K562 (cell line): ENCODE measurements around the gene DGUOK. TPM values are rescaled to one million over a fixed set of nuclear protein-coding genes. Genes with fewer than 3 reads are reported as not detected.

Experiments
- COPS2 ChIP-seq: fragments of 450-650 bp; conservative IDR thresholded peaks from 2 replicates; pipeline ENCODE4 v1.6.1; 2016; ENCODE audit warnings: mild to moderate bottlenecking, moderate library complexity
- DNMT1 ChIP-seq: fragments of 450-650 bp; IDR thresholded peaks from 2 replicates; pipeline ENCODE4 v1.6.1; 2016; ENCODE audit warnings: antibody characterized with exemption, mild to moderate bottlenecking
- ETV1 ChIP-seq: fragments of 450-650 bp; conservative IDR thresholded peaks from 2 replicates; pipeline ENCODE4 v1.6.1; 2016; ENCODE audit warnings: missing genetic modification characterization, control low read depth, low read depth, missing compliant biosample characterization
- EZH2 ChIP-seq: IDR thresholded peaks from 2 replicates; pipeline ENCODE4 v1.6.1; 2012; ENCODE audit warnings: low read depth, mild to moderate bottlenecking, inconsistent platforms, low read length, borderline replicate concordance
- FOXP1 ChIP-seq: sonication (generic); formaldehyde crosslinking; IDR thresholded peaks from 2 replicates; pipeline ENCODE4 v1.8.0; 2022; ENCODE audit warnings: mild to moderate bottlenecking, missing genetic modification reagents
- HDAC2 ChIP-seq: fragments of 450-650 bp; IDR thresholded peaks from 2 replicates; pipeline ENCODE4 v1.6.1; 2016; ENCODE audit warnings: mild to moderate bottlenecking
- HEY1 ChIP-seq: fragments of 250-450 bp; sonication (Bioruptor Pico); IDR thresholded peaks from 2 replicates; pipeline ENCODE4 v1.5.0; 2020; ENCODE audit warnings: mild to moderate bottlenecking, moderate library complexity, borderline replicate concordance
- KHSRP ChIP-seq: fragments of 450-650 bp; IDR thresholded peaks from 2 replicates; pipeline ENCODE4 v1.6.1; 2017
- LEF1 ChIP-seq: fragments of 450-650 bp; IDR thresholded peaks from 2 replicates; pipeline ENCODE4 v1.6.1; 2016; ENCODE audit warnings: mild to moderate bottlenecking
- MEIS2 ChIP-seq: fragments of 450-650 bp; IDR thresholded peaks from 2 replicates; pipeline ENCODE4 v1.6.1; 2014; ENCODE audit warnings: mild to moderate bottlenecking; ENCODE audit not compliant: partially characterized antibody
- MXI1 ChIP-seq: IDR thresholded peaks from 2 replicates; pipeline ENCODE4 v1.6.1; 2011; ENCODE audit warnings: low read depth, mild to moderate bottlenecking, improper control_type of control experiment, low read length
- PHF20 ChIP-seq: fragments of 450-650 bp; IDR thresholded peaks from 2 replicates; pipeline ENCODE4 v1.6.1; 2018; ENCODE audit not compliant: partially characterized antibody
- POLR2H ChIP-seq: IDR thresholded peaks from 2 replicates; pipeline ENCODE4 v1.6.1; 2016; ENCODE audit warnings: missing genetic modification characterization, low read depth, mild to moderate bottlenecking, control low read depth, missing compliant biosample characterization, moderate library complexity
- SUPT5H ChIP-seq: fragments of 450-650 bp; IDR thresholded peaks from 2 replicates; pipeline ENCODE4 v1.6.1; 2016
- TARDBP ChIP-seq: fragments of 450-650 bp; IDR thresholded peaks from 2 replicates; pipeline ENCODE4 v1.6.1; 2016
- U2AF1 ChIP-seq: fragments of 200-400 bp; formaldehyde crosslinking; optimal IDR thresholded peaks from 2 replicates; pipeline ENCODE3; 2017; ENCODE audit warnings: mild to moderate bottlenecking, low read depth, low read length, moderate library complexity
- XRCC3 ChIP-seq: fragments of 450-650 bp; IDR thresholded peaks from 2 replicates; pipeline ENCODE4 v1.6.1; 2017; ENCODE audit warnings: mild to moderate bottlenecking, moderate library complexity
- ZNF146 ChIP-seq: IDR thresholded peaks from one replicate; pipeline ENCODE4 v1.6.1; 2018; ENCODE audit warnings: missing compliant biosample characterization; ENCODE audit not compliant: unreplicated experiment
- ZNF217 ChIP-seq: sonication (generic); formaldehyde crosslinking; IDR thresholded peaks from 2 replicates; pipeline ENCODE4 v1.8.0; 2022; ENCODE audit warnings: mild to moderate bottlenecking, missing genetic modification reagents
- ZNF316 ChIP-seq: fragments of 450-650 bp; IDR thresholded peaks from 2 replicates; pipeline ENCODE4 v1.6.1; 2016
- ZNF347 ChIP-seq: fragments of 450-650 bp; formaldehyde crosslinking; IDR thresholded peaks from 2 replicates; pipeline ENCODE4 v1.4.0; 2020; ENCODE audit warnings: low read depth, mild to moderate bottlenecking, moderate library complexity
- ZNF41 ChIP-seq: fragments of 250-450 bp; sonication (Bioruptor Pico); conservative IDR thresholded peaks from 2 replicates; pipeline ENCODE4 v1.4.0; 2020; ENCODE audit warnings: mild to moderate bottlenecking
- ZNF445 ChIP-seq: fragments of 250-450 bp; sonication (Bioruptor Pico); IDR thresholded peaks from 2 replicates; pipeline ENCODE4 v1.4.0; 2020; ENCODE audit warnings: low read depth, mild to moderate bottlenecking, moderate library complexity
- polyA plus RNA-seq, 8 experiments: library from polyadenylated mRNA; depleted of rRNA in 4 of 8; stranded (reverse) in 5 of 8; unstranded in 3 of 8; fragments of >200 nt; fragmentation: Nextera tagmentation in 2 of 8; fragmentation: Illumina TruSeq in 1 of 8; extraction: Ambion mirVana in 2 of 8; extraction: Trizol in 1 of 8; gene quantifications; 2 replicates each; pipeline versions ENCODE4 v1.2.1 to v1.2.3, GENCODE V29; 2011 to 2014; ENCODE audit warnings: inconsistent platforms in 1 of 8, missing spikeins in 1 of 8
- total RNA-seq, 7 experiments: library from RNA; depleted of rRNA in 6 of 7; stranded (reverse); fragments of >200 nt in 6 of 7; fragmentation: Illumina TruSeq in 2 of 7; extraction: Trizol in 2 of 7; gene quantifications; 2 replicates each; pipeline versions ENCODE4 v1.2.1 to v1.2.3, GENCODE V29; 2011 to 2021; ENCODE audit warnings: low replicate concordance in 1 of 7
- TF ChIP-seq, protein P1 (sequence below): fragments of 250-450 bp; sonication (Bioruptor Pico); IDR thresholded peaks from 2 replicates; pipeline ENCODE4 v1.4.0; 2020; ENCODE audit warnings: borderline replicate concordance
- TF ChIP-seq, protein P2 (sequence below): fragments of 450-650 bp; IDR thresholded peaks from 2 replicates; pipeline ENCODE4 v1.6.1; 2016
- TF ChIP-seq, protein P3 (sequence below): sonication (generic); formaldehyde crosslinking; IDR thresholded peaks from 2 replicates; pipeline ENCODE4 v1.8.0; 2023; ENCODE audit warnings: mild to moderate bottlenecking, missing genetic modification reagents
- TF ChIP-seq, protein P4 (sequence below): fragments of 450-650 bp; conservative IDR thresholded peaks from 2 replicates; pipeline ENCODE4 v1.6.1; 2016; ENCODE audit warnings: missing genetic modification characterization, low read depth, mild to moderate bottlenecking, missing compliant biosample characterization, moderate library complexity

Gene DGUOK
- total and polyA plus RNA-seq, 9 of the 15 experiments (the other 6 are each of a cell fraction or from before 2014, with no cell fraction given) = 67.0 to 288 (median 126) TPM

DNA sequence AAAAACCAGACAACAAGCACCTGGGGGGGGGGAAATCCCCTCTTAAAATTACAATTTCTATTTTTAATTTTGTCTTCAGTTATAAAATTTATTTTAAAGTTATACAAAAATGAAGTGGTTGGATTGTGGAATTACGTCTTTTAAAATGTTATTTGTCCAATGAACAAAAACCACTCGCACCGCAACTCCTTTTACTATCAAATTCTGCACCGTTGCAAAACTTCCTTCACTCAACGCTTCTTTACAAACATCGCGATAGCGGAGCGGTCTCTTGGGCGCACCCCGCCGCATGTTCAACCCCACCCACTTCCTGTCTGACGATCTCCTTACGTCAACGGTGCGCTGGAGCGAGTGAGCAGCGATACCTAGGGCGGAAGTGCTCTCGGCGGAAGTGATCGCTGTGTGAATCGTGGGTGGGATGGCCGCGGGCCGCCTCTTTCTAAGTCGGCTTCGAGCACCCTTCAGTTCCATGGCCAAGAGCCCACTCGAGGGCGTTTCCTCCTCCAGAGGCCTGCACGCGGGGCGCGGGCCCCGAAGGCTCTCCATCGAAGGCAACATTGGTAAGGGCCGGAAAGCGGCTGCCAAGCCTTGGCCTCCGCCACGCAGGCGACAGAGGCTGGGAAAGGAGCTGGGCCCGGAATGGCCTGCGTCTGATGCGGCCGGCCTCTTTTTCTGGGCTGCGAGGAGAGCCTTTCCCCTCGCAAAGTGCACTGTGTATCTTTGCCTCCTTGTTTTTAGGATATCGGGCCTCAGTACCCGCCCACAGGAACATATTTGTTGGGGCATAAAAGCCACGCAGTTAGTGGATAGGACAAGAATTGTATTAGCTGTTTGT is at the start of gene DGUOK (continued):
- TF ChIP-seq HEY1 (CRISPR knock-in tag) (0 out of 2 replicates have a peak, but pooled peaks have one; percentile 54), TARDBP (no peak), DNMT1 (no peak), PHF20 (peak; percentile 95), HDAC2 (peak; percentile 71; the same call in 1 of the 2 replicates), ZNF146 (CRISPR knock-in tag) (no peak), ZNF347 (CRISPR knock-in tag) (no peak), U2AF1 (no peak), ETV1 (tag) (peak; percentile 95), FOXP1 (no peak), POLR2H (tag) (peak; percentile 79), LEF1 (no peak), KHSRP (no peak), MXI1 (peak; percentile 74), EZH2 (no peak), ZNF445 (CRISPR knock-in tag) (no peak), ZNF41 (CRISPR knock-in tag) (no peak), MEIS2 (peak; percentile 92), ZNF316 (peak; percentile 94), ZNF217 (CRISPR knock-in tag) (no peak), COPS2 (no peak), SUPT5H (peak; percentile 95), XRCC3 (no peak)
- TF ChIP-seq, protein P1, sequence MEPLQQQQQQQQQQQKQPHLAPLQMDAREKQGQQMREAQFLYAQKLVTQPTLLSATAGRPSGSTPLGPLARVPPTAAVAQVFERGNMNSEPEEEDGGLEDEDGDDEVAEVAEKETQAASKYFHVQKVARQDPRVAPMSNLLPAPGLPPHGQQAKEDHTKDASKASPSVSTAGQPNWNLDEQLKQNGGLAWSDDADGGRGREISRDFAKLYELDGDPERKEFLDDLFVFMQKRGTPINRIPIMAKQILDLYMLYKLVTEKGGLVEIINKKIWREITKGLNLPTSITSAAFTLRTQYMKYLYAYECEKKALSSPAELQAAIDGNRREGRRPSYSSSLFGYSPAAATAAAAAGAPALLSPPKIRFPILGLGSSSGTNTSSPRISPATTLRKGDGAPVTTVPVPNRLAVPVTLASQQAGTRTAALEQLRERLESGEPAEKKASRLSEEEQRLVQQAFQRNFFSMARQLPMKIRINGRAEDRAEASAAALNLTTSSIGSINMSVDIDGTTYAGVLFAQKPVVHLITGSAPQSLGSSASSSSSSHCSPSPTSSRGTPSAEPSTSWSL (CRISPR knock-in tag) = no peak
- TF ChIP-seq, protein P2, sequence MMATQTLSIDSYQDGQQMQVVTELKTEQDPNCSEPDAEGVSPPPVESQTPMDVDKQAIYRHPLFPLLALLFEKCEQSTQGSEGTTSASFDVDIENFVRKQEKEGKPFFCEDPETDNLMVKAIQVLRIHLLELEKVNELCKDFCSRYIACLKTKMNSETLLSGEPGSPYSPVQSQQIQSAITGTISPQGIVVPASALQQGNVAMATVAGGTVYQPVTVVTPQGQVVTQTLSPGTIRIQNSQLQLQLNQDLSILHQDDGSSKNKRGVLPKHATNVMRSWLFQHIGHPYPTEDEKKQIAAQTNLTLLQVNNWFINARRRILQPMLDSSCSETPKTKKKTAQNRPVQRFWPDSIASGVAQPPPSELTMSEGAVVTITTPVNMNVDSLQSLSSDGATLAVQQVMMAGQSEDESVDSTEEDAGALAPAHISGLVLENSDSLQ = peak; percentile 71
- TF ChIP-seq, protein P3, sequence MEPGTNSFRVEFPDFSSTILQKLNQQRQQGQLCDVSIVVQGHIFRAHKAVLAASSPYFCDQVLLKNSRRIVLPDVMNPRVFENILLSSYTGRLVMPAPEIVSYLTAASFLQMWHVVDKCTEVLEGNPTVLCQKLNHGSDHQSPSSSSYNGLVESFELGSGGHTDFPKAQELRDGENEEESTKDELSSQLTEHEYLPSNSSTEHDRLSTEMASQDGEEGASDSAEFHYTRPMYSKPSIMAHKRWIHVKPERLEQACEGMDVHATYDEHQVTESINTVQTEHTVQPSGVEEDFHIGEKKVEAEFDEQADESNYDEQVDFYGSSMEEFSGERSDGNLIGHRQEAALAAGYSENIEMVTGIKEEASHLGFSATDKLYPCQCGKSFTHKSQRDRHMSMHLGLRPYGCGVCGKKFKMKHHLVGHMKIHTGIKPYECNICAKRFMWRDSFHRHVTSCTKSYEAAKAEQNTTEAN (CRISPR knock-in tag) = 0 out of 2 replicates have a peak, but pooled peaks have one; percentile 29
- TF ChIP-seq, protein P4, sequence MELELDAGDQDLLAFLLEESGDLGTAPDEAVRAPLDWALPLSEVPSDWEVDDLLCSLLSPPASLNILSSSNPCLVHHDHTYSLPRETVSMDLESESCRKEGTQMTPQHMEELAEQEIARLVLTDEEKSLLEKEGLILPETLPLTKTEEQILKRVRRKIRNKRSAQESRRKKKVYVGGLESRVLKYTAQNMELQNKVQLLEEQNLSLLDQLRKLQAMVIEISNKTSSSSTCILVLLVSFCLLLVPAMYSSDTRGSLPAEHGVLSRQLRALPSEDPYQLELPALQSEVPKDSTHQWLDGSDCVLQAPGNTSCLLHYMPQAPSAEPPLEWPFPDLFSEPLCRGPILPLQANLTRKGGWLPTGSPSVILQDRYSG (tag) = 0 out of 2 replicates have a peak, but pooled peaks have one; percentile 22
